HEK293T (cell line): ENCODE measurements around the gene CD300A.
A peak's percentile ranks its signal among the peaks of the same experiment; 100 is the strongest.
"Not testable (repeated sequence)": the region's sequence is repeated elsewhere in the genome, so short reads cannot be mapped to it uniquely, and the experiment has no call there.

Source experiments
- CTCF ChIA-PET: fragments of 350-600 bp; formaldehyde crosslinking; extraction: SDS; loops from one replicate; lab custom pipeline; 2021; ENCODE audit warnings: antibody characterized with exemption, inconsistent platforms; lab: Yijun Ruan, JAX
- POLR2A ChIA-PET: fragments of 350-600 bp; formaldehyde crosslinking; extraction: SDS; loops from one replicate; lab custom pipeline; 2020; ENCODE audit warnings: antibody characterized with exemption, inconsistent platforms; lab: Yijun Ruan, JAX
- DNase-seq: peaks from one replicate; pipeline ENCODE4 v3.0.0; 2012; ENCODE audit warnings: mixed read lengths; ENCODE audit errors: extremely low spot score
- ARNT ChIP-seq: fragments of 450-650 bp; IDR thresholded peaks from 2 replicates; pipeline ENCODE4 v1.6.1; 2017; ENCODE audit warnings: mild to moderate bottlenecking
- BHLHE40 ChIP-seq: fragments of 450-650 bp; IDR thresholded peaks from 2 replicates; pipeline ENCODE4 v1.6.1; 2016; ENCODE audit warnings: mild to moderate bottlenecking, moderate library complexity, borderline replicate concordance
- CTBP1 ChIP-seq: fragments of 450-650 bp; IDR thresholded peaks from 2 replicates; pipeline ENCODE4 v1.6.1; 2016; ENCODE audit warnings: borderline replicate concordance
- ELF4 ChIP-seq: fragments of 450-650 bp; IDR thresholded peaks from 2 replicates; pipeline ENCODE4 v1.6.1; 2017; ENCODE audit warnings: antibody characterized with exemption
- FOXA1 ChIP-seq: fragments of 450-650 bp; IDR thresholded peaks from 2 replicates; pipeline ENCODE4 v1.6.1; 2016; ENCODE audit warnings: mild to moderate bottlenecking
- FOXK2 ChIP-seq: fragments of 450-650 bp; IDR thresholded peaks from 2 replicates; pipeline ENCODE4 v1.6.1; 2016; ENCODE audit warnings: mild to moderate bottlenecking
- FOXM1 ChIP-seq: fragments of 450-650 bp; IDR thresholded peaks from 2 replicates; pipeline ENCODE4 v1.6.1; 2017; ENCODE audit warnings: mild to moderate bottlenecking, borderline replicate concordance
- HDGF ChIP-seq: fragments of 450-650 bp; IDR thresholded peaks from 2 replicates; pipeline ENCODE4 v1.6.1; 2017; ENCODE audit warnings: antibody characterized with exemption, borderline replicate concordance
- L3MBTL2 ChIP-seq: fragments of 450-650 bp; conservative IDR thresholded peaks from 2 replicates; pipeline ENCODE4 v1.6.1; 2016; ENCODE audit warnings: mild to moderate bottlenecking
- LEF1 ChIP-seq: fragments of 450-650 bp; IDR thresholded peaks from 2 replicates; pipeline ENCODE4 v1.6.1; 2017; ENCODE audit warnings: mild to moderate bottlenecking, borderline replicate concordance
- NFRKB ChIP-seq: fragments of 450-650 bp; IDR thresholded peaks from 2 replicates; pipeline ENCODE4 v1.6.1; 2016; ENCODE audit warnings: mild to moderate bottlenecking, moderate library complexity
- PKNOX1 ChIP-seq: fragments of 450-650 bp; IDR thresholded peaks from 2 replicates; pipeline ENCODE4 v1.6.1; 2016
- SP1 ChIP-seq: fragments of 450-650 bp; IDR thresholded peaks from 2 replicates; pipeline ENCODE4 v1.6.1; 2017
- SUZ12 ChIP-seq: fragments of 450-650 bp; IDR thresholded peaks from 2 replicates; pipeline ENCODE4 v1.6.1; 2016; ENCODE audit warnings: mild to moderate bottlenecking
- TARDBP ChIP-seq: fragments of 450-650 bp; IDR thresholded peaks from 2 replicates; pipeline ENCODE4 v1.6.1; 2016
- ZNF384 ChIP-seq: fragments of 450-650 bp; IDR thresholded peaks from 2 replicates; pipeline ENCODE4 v1.6.1; 2016

The CD300A gene

GRCh38 chr17:74493331-74493833 is 26.9 kb downstream of the CD300A start:
- CTCF ChIA-PET: interaction anchor here (0.7 to 1.3 kb wide), 4 partner anchors 110 to 140 kb away, joined by 3 to 4 read pairs (median 4); no protein-coding TSS in a partner anchor
- peak; percentile 80 for DNase-seq
- TF ChIP-seq FOXA1: no peak
- POLR2A ChIA-PET: no interaction called here

- TF ChIP-seq BHLHE40 (no peak), PKNOX1 (no peak), FOXA1 (no peak), ZNF384 (no peak), HDGF (no peak), TARDBP (no peak), FOXK2 (no peak), L3MBTL2 (no peak), ELF4 (no peak), SP1 (no peak), FOXM1 (no peak), SUZ12 (no peak), NFRKB (no peak), CTBP1 (no peak), LEF1 (no peak), ARNT (no peak)
- DNase-seq: no peak
- CTCF ChIA-PET: interaction anchor here (1.2 to 1.5 kb wide), 2 partner anchors 130 to 131 kb away, joined by 3 to 4 read pairs; partner anchors contain the start of gene GPR142
- POLR2A ChIA-PET: no interaction called here
Measured at GRCh38 chr17:74497471-74497870, 31.0 kb downstream of the CD300A start.

- ChIA-PET POLR2A (no interaction called here), CTCF (interaction anchor here (0.6 to 1.3 kb wide), 3 partner anchors 10 to 220 kb away, joined by 4 to 10 read pairs (median 5); partner anchors contain the start of gene GPR142)
- no peak for TF ChIP-seq ARNT
- no peak for DNase-seq
Measured at GRCh38 chr17:74499992-74500391, 33.6 kb downstream of the CD300A start.

- CTCF ChIA-PET: no interaction called here
- DNase-seq: no peak
- POLR2A ChIA-PET: no interaction called here
- TF ChIP-seq BHLHE40 (no peak), ELF4 (no peak), FOXM1 (no peak), SUZ12 (no peak), NFRKB (no peak), SP1 (no peak), ARNT (no peak), FOXA1 (no peak), HDGF (no peak)
Measured at GRCh38 chr17:74502861-74503260, 36.4 kb downstream of the CD300A start.

- CTCF ChIA-PET, POLR2A ChIA-PET, DNase-seq: not testable (repeated sequence)
Measured at GRCh38 chr17:74503949-74504348, 37.5 kb downstream of the CD300A start.

- POLR2A ChIA-PET: no interaction called here
- TF ChIP-seq ARNT: no peak
- TF ChIP-seq PKNOX1: no peak
- no peak for TF ChIP-seq BHLHE40
- no peak for TF ChIP-seq L3MBTL2
- TF ChIP-seq TARDBP: no peak
- TF ChIP-seq SP1: no peak
- TF ChIP-seq CTBP1: no peak
- no peak for TF ChIP-seq ZNF384
- TF ChIP-seq FOXA1: no peak
- TF ChIP-seq HDGF: no peak
- TF ChIP-seq NFRKB: no peak
- no peak for DNase-seq
- CTCF ChIA-PET: no interaction called here
Measured at GRCh38 chr17:74508156-74508555, 41.7 kb downstream of the CD300A start.

GRCh38 chr17:74512036-74512435 is 45.6 kb downstream of the CD300A start:
- POLR2A ChIA-PET: no interaction called here
- no peak for DNase-seq
- CTCF ChIA-PET: interaction anchor here (0.6 kb wide), 1 partner anchor 215 kb away, joined by 3 read pairs; no protein-coding TSS in a partner anchor
- no peak for TF ChIP-seq BHLHE40
- TF ChIP-seq FOXM1: no peak
- TF ChIP-seq LEF1: no peak
- no peak for TF ChIP-seq SP1
- TF ChIP-seq PKNOX1: no peak
- no peak for TF ChIP-seq FOXK2
- TF ChIP-seq L3MBTL2: no peak
- TF ChIP-seq TARDBP: no peak
- no peak for TF ChIP-seq NFRKB
- no peak for TF ChIP-seq CTBP1
- TF ChIP-seq SUZ12: no peak
- TF ChIP-seq FOXA1: no peak
- TF ChIP-seq ZNF384: no peak
- TF ChIP-seq HDGF: no peak
- no peak for TF ChIP-seq ELF4
- TF ChIP-seq ARNT: no peak
